Gastroesophageal sphincter (tissue), 3 donors: ENCODE data around the gene RUNX2.

Experiments
- CTCF ChIP-seq, 4 experiments: fragments of 200-600 bp in 2 of 4; fragments of 450-650 bp in 2 of 4; sonication (generic) in 1 of 4; IDR thresholded peaks; one replicate each; pipeline ENCODE4 v1.5.1; 2017 to 2019; ENCODE audit warnings: antibody characterized with exemption in 4 of 4, mild to moderate bottlenecking in 2 of 4, moderate library complexity in 2 of 4
- POLR2A ChIP-seq, 2 donors: fragments of 450-650 bp; IDR thresholded peaks; one replicate each; pipeline ENCODE4 v1.6.1; 2017; ENCODE audit warnings: antibody characterized with exemption in 2 of 2, mild to moderate bottlenecking in 2 of 2, moderate library complexity in 1 of 2
- POLR2AphosphoS5 ChIP-seq: sonication (generic); formaldehyde crosslinking; IDR thresholded peaks from one replicate; pipeline ENCODE4 v1.6.1; 2017; ENCODE audit warnings: antibody characterized with exemption

GRCh38 chr6:45630314-45630713, 302.2 kb downstream of the RUNX2 start:
- no peak for TF ChIP-seq POLR2A (IDR thresholded peaks at IDR 0.05)
- no peak for TF ChIP-seq CTCF (IDR thresholded peaks at IDR 0.05)
- no peak for TF ChIP-seq POLR2AphosphoS5
